ENCODE results near the gene CNIH1.
A peak's percentile ranks its signal among the peaks of the same experiment; 100 is the strongest.

The CNIH1 gene

DNA sequence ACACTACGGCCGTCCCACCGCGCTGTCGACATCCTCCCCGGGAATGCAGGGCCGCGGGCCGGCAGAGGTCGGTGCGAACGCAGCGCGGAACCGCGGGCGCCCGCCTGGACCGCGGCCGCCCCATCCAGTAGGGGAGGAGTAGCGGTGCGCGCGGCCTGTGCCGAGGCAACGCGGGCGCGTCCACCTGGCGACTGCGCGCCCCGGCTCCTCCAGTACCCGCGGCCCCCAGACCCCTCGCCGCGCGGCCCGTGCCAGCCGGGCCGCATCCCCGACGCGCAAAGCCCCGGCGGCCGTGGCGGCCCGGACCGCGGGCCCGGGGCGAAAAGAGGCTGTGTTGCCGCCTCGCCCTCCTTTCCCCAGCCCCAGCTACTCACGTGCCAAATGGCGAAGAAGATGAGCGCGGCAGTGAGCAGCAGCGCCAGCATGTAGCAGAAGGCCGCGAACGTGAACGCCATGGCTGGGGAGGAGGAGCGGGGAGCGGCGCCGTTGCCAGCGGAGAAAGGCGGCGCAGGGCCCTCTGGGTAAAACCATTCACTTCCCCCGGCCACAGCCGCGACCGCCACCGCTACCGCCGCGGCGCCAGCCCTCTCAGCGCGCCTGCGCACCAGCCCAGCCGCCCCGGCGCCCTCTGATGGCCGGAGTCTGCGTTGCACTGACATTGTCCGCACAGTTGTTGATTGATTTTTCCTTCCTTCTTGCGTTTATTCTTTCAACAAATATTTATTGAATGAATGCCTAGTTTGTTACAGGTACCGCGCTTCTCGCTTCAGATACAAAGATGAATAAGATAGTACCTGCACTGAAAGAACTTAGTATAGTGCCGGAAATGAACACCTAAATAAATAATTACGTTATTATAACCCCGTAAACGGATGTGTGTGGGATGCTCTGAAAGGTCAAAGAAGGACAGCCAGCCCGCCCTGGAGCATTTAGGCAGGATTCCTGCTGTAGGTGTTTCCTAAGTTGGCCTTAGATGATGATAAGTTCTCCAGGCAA lies at the start of gene CNIH1:
Gene CNIH1, minus strand, starts transcription at position 502 of the 996 bp plus-strand sequence. Its CDS starts 47 bp downstream, at position 455.
- peak; percentile 93 for DNase-seq

DNA sequence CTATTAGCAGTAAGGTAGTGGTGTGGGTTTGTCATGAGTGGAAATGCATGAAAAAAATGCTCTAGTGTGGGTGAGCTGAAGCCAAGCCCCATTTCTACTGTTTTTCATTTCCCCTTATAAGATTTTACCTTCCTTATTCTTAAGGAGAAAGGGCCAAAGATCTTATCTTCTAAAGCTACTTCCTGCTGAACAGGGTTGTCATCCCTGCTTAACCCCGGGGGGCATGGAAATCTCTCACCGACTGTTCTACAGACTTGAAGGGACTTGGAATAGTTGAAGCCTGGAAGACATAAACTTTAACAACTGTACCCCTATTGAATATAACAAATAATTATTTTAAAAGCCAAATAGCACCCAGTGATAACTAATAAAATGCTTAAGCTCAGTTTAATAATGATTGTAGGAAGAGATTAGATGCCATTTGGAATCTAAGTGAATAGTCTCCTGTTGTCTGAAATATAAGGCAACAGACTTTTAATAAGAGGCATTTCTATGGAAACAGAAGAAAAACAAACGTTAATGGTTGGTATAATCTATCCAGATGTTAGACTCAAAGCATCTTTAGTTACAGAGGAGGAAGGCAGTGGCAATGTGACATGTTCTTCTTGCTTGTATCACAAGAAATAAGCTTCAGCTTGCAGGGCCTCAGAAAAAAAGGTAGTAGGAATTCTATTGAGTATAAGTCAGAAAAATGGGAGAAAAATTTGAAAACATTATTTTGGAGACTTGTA lies 49.4 kb upstream of the CNIH1 start:
- DNase-seq = no peak

GRCh38 chr14:54489731-54490444 lies 48.7 kb upstream of the CNIH1 start:
- DNase-seq = no peak

GRCh38 chr14:54489318-54489683 lies 48.1 kb upstream of the CNIH1 start:
- DNase-seq = no peak

DNA sequence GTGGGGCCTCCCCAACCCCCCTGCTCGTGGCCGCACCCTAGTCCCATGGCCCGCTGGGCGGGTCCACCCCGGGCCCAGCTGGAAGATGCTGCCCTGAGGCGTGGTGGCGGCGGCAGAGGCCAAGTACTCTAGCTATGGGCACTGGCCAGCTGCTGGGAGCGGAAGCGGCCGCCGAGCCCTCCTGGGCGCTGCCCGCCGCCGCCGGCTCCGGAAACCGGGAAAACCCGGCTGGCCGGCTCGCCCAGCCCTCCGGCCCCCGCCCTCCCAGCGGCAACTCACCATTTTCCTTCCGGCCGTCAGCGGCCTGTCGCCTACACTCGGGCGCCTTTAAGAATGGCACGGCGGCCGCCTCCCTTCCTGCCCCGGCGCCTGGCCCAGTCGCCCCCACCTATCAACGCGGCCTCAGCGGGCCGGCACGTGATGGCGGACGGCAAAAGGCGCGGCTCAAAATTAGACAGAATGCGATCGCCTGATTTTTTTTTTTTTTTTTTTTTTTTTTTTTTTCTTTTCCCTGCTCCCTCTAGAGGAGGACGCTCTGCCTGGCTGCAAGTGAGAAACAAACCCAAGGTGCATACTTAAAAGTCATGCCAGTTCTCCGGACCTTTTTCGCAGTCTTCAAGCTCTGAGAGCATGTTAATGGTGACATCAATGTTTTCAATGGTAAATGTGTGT lies 47.6 kb upstream of the CNIH1 start, which contains the start of gene GMFB:
Gene GMFB, minus strand, starts transcription at position 335 of the 672 bp plus-strand sequence. Its CDS starts 53 bp downstream, at position 282.
- DNase-seq = peak; percentile 92

DNA sequence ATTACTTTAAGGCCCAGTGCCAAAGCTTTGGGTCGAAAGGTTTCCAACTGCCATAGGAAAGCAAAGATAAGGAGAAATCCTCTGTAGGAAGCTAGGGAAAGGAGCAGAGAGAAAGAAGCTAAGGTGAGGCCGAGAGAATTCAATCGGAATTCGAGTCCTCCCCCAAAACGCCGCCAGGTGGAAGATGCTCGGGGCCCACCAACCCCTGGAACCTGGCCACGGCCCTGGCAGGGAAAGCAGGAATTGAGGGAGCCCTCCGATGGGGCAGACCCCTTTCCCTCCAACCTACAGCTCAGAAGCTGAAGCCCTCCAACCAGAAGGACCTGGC lies 47.1 kb upstream of the CNIH1 start:
- no peak for DNase-seq

GRCh38 chr14:54487771-54488170 lies 46.6 kb upstream of the CNIH1 start:
- no peak for DNase-seq

DNA sequence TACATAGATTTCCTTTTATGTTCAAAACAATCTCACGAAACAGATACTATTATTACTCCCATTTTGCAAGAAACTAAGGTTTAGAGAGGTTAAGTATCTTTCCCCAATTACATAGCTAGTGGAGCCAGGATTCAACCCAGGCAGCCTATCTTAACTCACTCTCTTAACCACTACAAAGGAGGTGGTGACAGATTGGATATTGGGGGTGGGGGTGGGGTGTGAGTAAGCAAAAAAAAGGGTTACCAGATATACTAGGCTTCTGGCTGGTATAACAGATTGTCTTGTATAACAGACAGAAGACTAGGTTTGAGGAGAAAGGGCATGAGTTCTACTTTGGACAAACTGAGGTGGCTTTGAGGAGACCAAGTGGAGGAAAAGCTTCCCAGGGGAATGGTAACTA lies 45.5 kb upstream of the CNIH1 start:
- DNase-seq = no peak

GRCh38 chr14:54483846-54484245 lies 42.7 kb upstream of the CNIH1 start:
- no peak for DNase-seq

DNA sequence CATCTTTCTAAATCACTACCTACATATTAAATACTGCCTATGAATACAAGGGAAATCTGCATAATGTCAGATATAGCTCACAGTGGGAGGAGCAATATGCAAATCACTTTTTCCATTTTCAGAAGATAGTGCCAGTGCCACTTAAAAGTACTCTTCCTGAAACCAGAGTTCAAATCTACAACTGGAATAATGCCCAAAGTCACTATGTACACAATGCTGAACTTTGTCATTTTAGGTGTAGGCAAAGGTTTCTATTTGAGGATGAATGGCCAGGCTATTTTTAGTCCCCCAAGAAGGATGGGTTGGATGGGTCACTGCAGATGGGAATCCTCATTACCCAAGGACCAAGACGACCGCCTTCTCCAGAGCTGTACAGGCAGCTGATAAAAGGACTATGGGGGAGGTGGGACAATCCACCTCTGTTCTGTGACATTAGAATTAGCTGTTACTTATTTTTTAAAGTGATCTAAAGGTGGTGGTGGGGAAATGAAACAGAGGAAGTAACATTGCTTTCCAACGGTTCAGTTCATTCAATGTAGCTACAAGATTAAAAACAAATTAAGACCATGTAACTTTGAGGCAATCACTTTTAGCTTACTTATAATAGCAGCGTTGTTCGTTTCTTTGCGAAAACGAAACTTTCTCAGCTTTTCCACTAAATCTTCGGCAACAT lies 42.0 kb upstream of the CNIH1 start:
- DNase-seq = no peak

DNA sequence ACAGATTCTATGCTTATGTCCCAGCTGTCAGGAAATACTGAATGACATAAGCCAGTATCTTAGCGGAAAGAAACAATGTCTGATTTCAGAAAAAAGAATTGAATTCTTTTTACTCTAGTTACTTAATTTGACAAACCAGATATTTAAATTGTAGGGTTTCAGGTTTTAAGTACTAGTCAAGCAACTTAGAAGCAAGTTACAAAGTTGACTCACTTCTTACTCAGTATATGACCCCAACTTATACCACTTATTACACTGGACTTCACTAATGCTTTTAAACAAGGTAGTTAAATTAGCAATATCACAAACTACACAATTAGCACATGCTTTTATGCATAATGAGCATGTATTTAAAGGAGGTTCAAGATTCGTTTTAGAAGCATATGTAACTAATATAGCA lies 40.5 kb upstream of the CNIH1 start:
- DNase-seq = no peak

DNA sequence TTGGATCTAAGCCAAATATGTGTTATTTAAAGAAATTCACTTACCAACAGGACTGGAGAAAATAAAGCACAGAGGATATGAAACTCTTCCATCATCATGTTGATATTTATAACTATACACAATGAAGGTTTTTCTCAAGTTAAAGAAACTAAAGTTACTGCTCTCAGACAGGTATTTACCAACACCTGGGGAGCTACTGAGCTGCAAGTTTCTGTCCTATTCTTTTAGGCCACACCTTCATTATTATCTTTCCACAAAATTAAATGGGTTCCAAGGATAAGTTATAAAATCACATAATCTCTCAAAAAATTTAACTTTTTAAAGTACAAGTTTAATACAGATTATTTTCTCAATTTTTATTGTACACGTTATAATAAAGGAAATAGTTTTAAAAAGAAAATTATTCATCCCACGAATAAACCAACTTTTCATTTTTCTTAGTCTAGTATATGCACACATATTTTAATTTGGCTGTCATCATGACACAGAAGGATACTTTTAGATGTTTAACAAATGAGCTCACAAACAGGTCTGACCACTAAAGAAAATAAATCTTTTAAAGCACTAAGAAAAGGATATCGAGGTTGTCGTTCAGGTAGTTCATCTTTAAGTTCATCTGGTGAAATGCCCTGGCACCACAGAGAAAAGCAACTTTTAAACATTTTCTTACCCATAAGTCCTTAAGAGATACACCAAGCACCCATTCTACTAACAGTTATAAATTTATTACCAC lies 39.8 kb upstream of the CNIH1 start:
- no peak for DNase-seq

- DNase-seq = no peak
Observed at GRCh38 chr14:54478636-54479215, 37.6 kb upstream of the CNIH1 start.

DNA sequence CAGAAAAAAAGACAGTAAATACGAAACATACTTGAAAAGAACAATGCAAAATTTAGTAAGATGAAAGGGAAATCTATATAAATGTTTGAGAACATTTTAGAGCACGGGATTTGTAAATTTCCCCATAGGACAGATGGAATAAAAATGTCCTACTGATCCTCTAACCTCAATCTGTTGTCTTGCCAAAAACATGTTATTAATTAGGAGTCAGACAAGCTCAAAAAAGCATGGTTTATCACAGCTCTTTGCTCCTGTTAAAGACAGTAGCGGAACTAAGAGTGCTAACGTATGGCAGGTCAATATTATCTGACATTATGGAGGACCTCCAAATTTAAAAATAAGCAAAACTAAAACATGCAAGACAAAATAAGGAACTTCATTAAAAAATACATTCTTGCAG lies 34.7 kb upstream of the CNIH1 start:
- DNase-seq = no peak

GRCh38 chr14:54475187-54475899 lies 34.2 kb upstream of the CNIH1 start:
- no peak for DNase-seq

- DNase-seq = no peak
Observed at GRCh38 chr14:54474232-54474793, 33.1 kb upstream of the CNIH1 start.

DNA sequence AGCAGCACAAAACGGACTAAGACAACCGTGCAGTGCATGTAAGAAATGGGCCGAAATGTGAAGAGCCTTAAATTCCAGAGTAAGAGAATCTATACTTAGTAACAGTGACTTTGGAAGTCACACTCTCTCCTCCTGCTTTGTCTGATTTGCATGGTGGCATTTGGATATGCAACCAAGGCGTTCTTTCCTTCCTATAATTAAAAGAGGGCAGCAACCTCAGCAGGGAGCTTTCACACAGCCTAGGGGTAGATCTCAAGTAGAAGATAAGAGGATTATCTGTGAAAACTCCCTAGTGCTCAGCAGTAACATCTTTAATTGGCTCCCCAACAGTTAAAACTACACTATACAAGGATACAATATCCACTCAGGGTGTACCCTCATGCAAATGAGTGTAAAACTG lies 31.1 kb upstream of the CNIH1 start:
- no peak for DNase-seq

- DNase-seq = no peak
Observed at GRCh38 chr14:54471641-54472040, 30.5 kb upstream of the CNIH1 start.

DNA sequence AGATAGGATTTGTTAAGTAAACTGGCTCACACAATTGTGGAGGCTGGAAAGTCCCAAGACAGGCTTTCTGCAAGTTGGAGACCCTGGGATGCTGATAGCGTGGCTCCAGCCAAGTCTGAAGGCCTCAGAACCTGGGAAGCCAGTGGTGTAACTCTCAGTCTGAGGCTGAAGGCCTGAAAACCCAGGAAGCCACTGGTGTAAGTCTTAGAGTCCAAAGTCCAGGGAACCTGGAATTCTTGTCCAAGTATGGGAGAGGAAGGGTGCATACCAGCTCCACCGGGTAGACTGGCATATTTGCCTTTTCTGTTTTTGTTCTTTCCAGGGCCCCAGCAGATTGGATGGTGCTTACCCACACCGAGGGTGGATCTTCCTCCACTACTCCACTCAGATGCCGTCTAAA lies 29.5 kb upstream of the CNIH1 start:
- DNase-seq = no peak

DNA sequence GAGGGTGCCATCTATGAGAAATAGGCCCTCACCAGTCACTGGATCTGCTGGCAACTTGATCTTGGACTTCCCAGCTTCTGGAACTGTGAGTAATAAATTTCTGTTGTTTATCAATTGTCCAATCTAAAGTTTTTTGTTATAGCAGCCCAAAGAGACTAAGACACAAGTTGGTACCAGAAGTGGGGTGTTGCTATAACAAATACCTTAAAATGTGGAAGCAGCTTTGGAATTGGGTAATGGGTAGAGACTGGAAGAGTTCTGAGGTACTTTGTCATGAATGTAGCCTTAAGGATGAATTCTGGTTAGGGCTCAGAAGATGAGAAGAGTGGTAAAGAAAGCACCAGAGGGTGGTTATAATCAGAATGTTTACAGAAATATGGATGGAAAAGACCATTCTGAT lies 26.1 kb upstream of the CNIH1 start:
- DNase-seq = no peak
